Kidney tubule cell (primary cell): ENCODE data around the gene KCND3.

Experiments used
- DNase-seq: peaks from one replicate; pipeline ENCODE4 v3.0.0-alpha.2; 2018; ENCODE audit warnings: low spot score

The KCND3 gene

DNA sequence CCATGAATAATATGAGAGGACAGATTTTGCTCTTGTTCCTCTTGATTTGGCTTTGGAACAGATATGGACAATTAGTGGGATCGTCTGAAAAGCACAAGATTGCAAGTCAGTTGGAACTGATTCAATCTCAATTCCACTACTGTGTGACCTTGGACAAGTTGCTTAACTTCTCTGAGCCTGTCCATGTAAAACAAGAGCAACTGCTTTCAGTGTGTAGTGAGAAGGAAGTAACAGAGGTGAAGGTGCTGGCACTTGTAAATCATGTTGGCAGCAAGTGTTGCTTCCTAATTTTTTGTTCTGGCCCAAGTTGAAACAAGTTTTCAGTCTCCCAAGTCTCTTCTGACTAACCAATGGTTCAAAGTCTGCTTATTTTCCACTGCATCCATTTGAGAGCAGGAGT, 265.6 kb downstream of the KCND3 start:
- DNase-seq, result no peak

DNA sequence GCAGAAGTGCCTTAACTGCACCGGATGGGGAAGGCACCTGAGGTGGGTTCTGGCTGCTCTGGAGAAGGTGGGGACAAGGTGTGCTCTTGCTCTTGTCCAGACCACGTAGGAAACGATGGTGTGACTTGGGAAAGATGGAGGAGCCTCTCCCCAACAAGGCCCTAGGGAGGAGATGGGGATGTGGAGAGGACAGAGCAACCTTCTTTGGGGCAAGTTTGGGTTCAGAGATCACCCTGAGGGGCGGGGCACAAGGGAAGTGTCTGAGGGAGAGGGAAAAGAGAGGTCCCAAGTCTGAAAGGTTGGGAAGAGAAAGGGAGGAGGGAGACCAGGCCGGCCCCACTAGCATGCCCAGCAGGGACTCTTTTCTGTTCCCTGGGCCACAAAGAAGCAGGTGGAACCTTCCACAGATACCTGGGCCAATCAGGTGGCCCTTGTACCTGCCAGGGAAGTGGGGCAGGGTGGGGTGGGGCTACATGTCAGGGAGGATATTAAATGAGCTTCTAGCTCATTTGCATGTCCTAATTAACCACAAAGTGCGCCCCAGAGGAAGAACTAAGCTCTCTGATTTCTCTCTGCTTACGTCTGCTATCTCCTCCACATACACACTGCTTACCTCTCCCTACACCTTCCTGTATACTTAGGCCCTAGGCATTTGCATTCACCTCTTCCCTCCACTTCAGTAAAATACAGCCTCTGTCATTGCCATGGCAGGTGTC, 266.2 kb downstream of the KCND3 start:
- no peak for DNase-seq

- DNase-seq, result no peak
These were observed 268.3 kb downstream of the KCND3 start for GRCh38 chr1:111720977-111721786.
